OCI-LY7 (cell line): Measurements from ENCODE around the gene MYO18B. TPM values are rescaled to one million over a fixed set of nuclear protein-coding genes. Genes with fewer than 3 reads are reported as not detected.

Experiments
- BruUV-seq: library from RNA; stranded (reverse); fragments of 400-500 nt; replicated peaks from 2 replicates; lab custom pipeline; 2021; lab: Mats Ljungman, UMichigan
- CTCF ChIA-PET: fragments of 300-600 bp; sonication (Branson Sonifier 250); formaldehyde crosslinking; loops from one replicate; lab custom pipeline; 2022; ENCODE audit warnings: antibody characterized with exemption; ENCODE audit not compliant: unreplicated experiment; lab: Charles Lee
- POLR2A ChIA-PET: fragments of 300-600 bp; sonication (Branson Sonifier 250); formaldehyde crosslinking; loops from one replicate; lab custom pipeline; 2022; ENCODE audit warnings: antibody characterized with exemption; lab: Charles Lee
- DNase-seq: peaks from one replicate; pipeline ENCODE4 v3.0.0-alpha.2; 2015; ENCODE audit warnings: low spot score
- H2AFZ ChIP-seq: fragments of 200-600 bp; sonication (generic), shearing (Covaris generic); 2 replicates; pipeline ENCODE4 v1.6.1; 2014; ENCODE audit warnings: mild to moderate bottlenecking, antibody characterized with exemption, low read length, moderate library complexity
- H3K27ac ChIP-seq: fragments of 200-600 bp; sonication (generic); 2 replicates; pipeline ENCODE4 v1.5.1; 2014; ENCODE audit warnings: mixed run types, low read depth, mild to moderate bottlenecking, moderate library complexity, low read length, inconsistent platforms; ENCODE audit not compliant: poor library complexity, severe bottlenecking
- H3K36me3 ChIP-seq: fragments of 200-600 bp; sonication (generic); 2 replicates; pipeline ENCODE4 v1.6.1; 2014; ENCODE audit warnings: mild to moderate bottlenecking, antibody characterized with exemption, low read length, moderate library complexity, mixed read lengths; ENCODE audit not compliant: insufficient read depth
- H3K4me1 ChIP-seq: fragments of 200-600 bp; sonication (generic); 2 replicates; pipeline ENCODE4 v1.5.1; 2014; ENCODE audit warnings: mild to moderate bottlenecking, low read length; ENCODE audit not compliant: insufficient read depth, poor library complexity, severe bottlenecking
- H3K4me2 ChIP-seq: fragments of 200-600 bp; sonication (generic); 2 replicates; pipeline ENCODE4 v1.6.1; 2014; ENCODE audit warnings: mild to moderate bottlenecking, low read length
- H3K4me3 ChIP-seq: fragments of 200-600 bp; sonication (generic); 2 replicates; pipeline ENCODE4 v1.5.1; 2014; ENCODE audit warnings: mild to moderate bottlenecking, low read depth, low read length; ENCODE audit not compliant: poor library complexity, severe bottlenecking
- H3K79me2 ChIP-seq: fragments of 200-600 bp; sonication (generic); 2 replicates; pipeline ENCODE4 v1.6.1; 2016; ENCODE audit warnings: low read depth, mild to moderate bottlenecking, low read length, moderate library complexity, mixed read lengths; ENCODE audit not compliant: insufficient read depth
- H3K9me2 ChIP-seq: fragments of 200-600 bp; sonication (generic); 2 replicates; pipeline ENCODE4 v1.6.1; 2016; ENCODE audit warnings: mild to moderate bottlenecking, low read length, mixed read lengths; ENCODE audit not compliant: insufficient read depth
- H3K9me3 ChIP-seq: fragments of 200-600 bp; sonication (generic); 2 replicates; pipeline ENCODE4 v1.6.1; 2014; ENCODE audit warnings: mild to moderate bottlenecking, mixed run types, low read length, mixed read lengths
- H4K20me1 ChIP-seq: fragments of 200-600 bp; sonication (generic); 2 replicates; pipeline ENCODE4 v1.6.1; 2014; ENCODE audit warnings: mild to moderate bottlenecking, antibody characterized with exemption, low read length, moderate library complexity, mixed read lengths; ENCODE audit not compliant: insufficient read depth
- CTCF ChIP-seq: fragments of 200-600 bp; sonication (generic); conservative IDR thresholded peaks from 2 replicates; pipeline ENCODE4 v1.5.1; 2014; ENCODE audit warnings: mild to moderate bottlenecking, antibody characterized with exemption, low read length, moderate library complexity, mixed read lengths
- EZH2phosphoT487 ChIP-seq: fragments of 200-600 bp; sonication (generic); IDR thresholded peaks from 2 replicates; pipeline ENCODE4 v1.6.1; 2018; ENCODE audit warnings: low read depth, borderline replicate concordance, mild to moderate bottlenecking, mixed run types, antibody characterized with exemption, low read length, moderate library complexity, mixed read lengths
- intact Hi-C: fragments of 100-400 bp; cut with micrococcal nuclease; formaldehyde crosslinking; loops from one replicate; pipeline ENCODE4 v1.10.0; 2022; ENCODE audit not compliant: unreplicated experiment
- total RNA-seq, 2 experiments: library from RNA; depleted of rRNA in 1 of 2; stranded (reverse); fragments of >200 nt in 1 of 2; shearing (Covaris generic) in 1 of 2; gene quantifications; 2 replicates each; pipeline ENCODE4 v1.2.3, GENCODE V29; 2014 to 2022

MYO18B gene
- total RNA-seq, 2 experiments from 2014 or later, result not detected

GRCh38 chr22:26004477-26004876 is 262.5 kb downstream of the MYO18B start:
- DNase-seq, result no peak
- ChIA-PET CTCF (no interaction called here), POLR2A (interaction anchor here (0.6 kb wide), 1 partner anchor 61 kb away, joined by 7 read pairs; no protein-coding TSS in a partner anchor)
- no peak overlapping the region for H3K4me3 ChIP-seq
- no peaks in the 10 kb centered on the region for H3K36me3 ChIP-seq
- H3K9me3 ChIP-seq, result no peaks in the 10 kb centered on the region
- no peaks in the 10 kb centered on the region for H3K4me1 ChIP-seq
- no peaks in the 10 kb centered on the region for H3K79me2 ChIP-seq
- no peaks in the 10 kb centered on the region for H4K20me1 ChIP-seq
- no TSS peak for BruUV-seq
- intact Hi-C loops, result no loop called here
- no peak overlapping the region for H2AFZ ChIP-seq
- TF ChIP-seq CTCF, result no peak
- no peak for TF ChIP-seq EZH2phosphoT487
- H3K9me2 ChIP-seq, result no peaks in the 10 kb centered on the region
- no peak overlapping the region for H3K4me2 ChIP-seq
- H3K27ac ChIP-seq, result no peak overlapping the region

GRCh38 chr22:26008587-26008986 is 266.6 kb downstream of the MYO18B start:
- intact Hi-C loops, result no loop called here
- Histone ChIP-seq H3K79me2 (no peaks in the 10 kb centered on the region), H3K4me2 (no peak overlapping the region), H3K9me3 (no peaks in the 10 kb centered on the region), H3K36me3 (no peaks in the 10 kb centered on the region), H3K9me2 (no peaks in the 10 kb centered on the region), H3K4me1 (no peaks in the 10 kb centered on the region), H3K4me3 (no peak overlapping the region), H3K27ac (no peak overlapping the region), H4K20me1 (no peaks in the 10 kb centered on the region), H2AFZ (no peak overlapping the region)
- ChIA-PET CTCF (no interaction called here), POLR2A (no interaction called here)
- DNase-seq, result no peak
- BruUV-seq, result no TSS peak
- no peak for TF ChIP-seq EZH2phosphoT487
- no peak for TF ChIP-seq CTCF

DNA sequence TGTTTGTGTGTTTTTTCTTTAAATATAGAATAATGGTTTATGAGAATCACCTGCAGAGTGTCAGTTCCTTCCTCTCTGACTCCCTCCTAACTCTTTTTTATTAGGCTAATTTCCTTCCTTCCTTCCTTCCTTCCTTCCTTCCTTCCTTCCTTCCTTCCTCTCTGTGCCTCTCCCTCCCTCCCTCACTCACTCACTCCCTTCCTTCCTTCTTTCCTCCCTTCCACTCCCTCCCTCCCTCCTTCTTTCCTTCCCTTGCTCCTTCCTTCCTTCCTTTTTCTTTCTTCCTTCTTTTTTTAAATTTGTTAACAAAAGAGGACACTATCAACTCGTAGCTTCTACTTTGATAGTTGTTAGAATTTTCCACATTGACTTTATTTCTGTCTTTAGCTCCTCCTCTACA is 274.9 kb downstream of the MYO18B start:
- no TSS peak for BruUV-seq
- POLR2A ChIA-PET, result no interaction called here
- CTCF ChIA-PET, result no interaction called here
- TF ChIP-seq CTCF, result no peak
- TF ChIP-seq EZH2phosphoT487, result no peak
- Histone ChIP-seq H3K79me2 (no peaks in the 10 kb centered on the region), H3K27ac (no peak overlapping the region), H3K9me3 (no peaks in the 10 kb centered on the region), H3K4me3 (no peak overlapping the region), H2AFZ (no peak overlapping the region), H3K36me3 (no peaks in the 10 kb centered on the region), H3K4me2 (no peak overlapping the region), H3K9me2 (no peaks in the 10 kb centered on the region), H4K20me1 (no peaks in the 10 kb centered on the region), H3K4me1 (no peaks in the 10 kb centered on the region)
- no peak for DNase-seq
- intact Hi-C loops, result no loop called here
